OCI-M2 (cell line): ENCODE measurements around the gene STX8.
"Not testable (repeated sequence)": the region's sequence is repeated elsewhere in the genome, so short reads cannot be mapped to it uniquely, and the experiment has no call there.

Experiments
- DNase-seq: peaks from one replicate; lab custom pipeline; 2025; ENCODE audit not compliant: unreplicated experiment; lab: John Stamatoyannopoulos, UW

The STX8 gene

DNA sequence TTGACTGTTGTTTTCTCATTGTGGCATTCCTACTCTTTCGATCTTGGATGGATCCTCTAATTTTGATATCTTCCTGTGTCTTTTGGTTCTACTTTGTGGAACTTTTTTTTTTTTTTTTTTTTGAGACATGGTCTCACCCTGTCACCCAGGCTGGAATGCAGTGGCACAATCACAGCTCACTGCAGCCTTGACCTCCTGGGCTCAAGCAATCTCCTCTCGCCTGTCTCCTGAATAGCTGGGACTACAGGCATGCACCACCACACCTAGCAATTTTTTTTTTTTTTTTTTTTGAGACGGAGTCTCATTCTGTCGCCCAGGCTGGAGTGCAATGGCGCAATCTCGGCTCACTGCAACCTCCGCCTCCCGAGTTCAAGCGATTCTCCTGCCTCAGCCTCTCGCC, 220.4 kb downstream of the STX8 start:
- DNase-seq = not testable (repeated sequence)

DNA sequence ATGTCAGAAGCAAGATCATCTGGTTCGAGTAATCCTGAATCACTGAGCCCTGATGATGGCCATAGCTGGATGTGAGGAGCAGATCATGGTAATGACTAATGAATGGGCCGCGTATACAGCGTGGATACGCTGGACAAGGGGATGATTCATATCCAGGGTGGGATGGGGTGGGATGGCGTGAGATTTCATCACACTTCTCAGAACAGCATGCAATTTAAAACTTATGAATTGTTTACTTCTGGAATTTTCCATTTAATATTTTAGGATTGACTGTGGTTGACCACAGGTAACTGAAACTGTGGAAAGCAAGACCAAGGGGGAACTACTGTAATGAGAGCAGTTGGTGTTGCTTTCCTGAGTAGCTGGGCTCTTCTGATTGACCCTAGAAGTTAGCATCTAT, 225.5 kb downstream of the STX8 start:
- DNase-seq = no peak

DNA sequence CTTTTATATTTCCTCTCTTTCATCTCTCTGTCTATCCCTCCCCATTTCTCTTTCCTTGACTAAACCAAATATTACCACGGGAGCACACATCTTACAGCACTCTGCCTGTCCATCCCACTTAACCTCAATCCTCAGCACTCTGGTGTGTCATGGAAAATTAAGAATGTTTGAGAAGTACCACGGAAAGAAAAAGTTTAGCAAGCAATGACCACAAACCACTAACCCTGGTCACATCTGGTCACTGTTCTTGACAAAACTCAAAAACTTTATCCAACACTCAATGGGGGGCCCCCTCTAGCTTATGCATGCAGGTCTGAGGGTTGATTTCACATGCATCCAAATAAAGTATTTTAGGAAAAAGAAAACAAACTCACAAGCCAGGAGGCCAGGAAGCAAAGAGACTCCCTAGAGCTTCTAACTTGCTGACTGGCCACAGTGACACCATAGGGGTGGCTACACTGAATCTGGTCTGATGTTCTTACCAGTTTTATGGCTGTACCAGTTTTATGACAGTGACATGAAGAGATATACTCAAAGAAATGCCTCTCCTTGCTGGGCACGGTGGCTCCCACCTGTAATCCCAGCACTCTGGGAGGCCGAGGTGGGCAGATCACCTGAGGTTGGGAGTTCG, 229.2 kb downstream of the STX8 start:
- DNase-seq = no peak

DNA sequence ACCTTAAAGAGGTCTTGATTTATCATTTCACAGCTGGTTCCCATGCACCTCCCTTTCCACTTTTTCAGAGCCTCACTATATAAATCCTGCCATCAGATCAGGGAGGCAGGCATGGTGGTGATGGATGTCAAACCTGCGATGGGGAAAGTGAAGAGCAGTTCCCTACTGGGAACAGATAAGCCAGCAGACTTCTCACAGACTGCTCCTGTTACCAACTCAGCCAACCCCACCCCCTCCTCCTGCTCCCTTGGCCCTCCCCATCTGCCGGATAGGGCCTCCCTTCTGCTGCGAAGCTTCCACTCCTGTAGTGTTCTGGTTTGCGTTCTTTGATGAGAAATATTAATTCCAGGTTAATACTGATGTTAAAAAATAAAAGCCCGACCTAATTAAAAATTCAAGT, 232.1 kb downstream of the STX8 start:
- DNase-seq = no peak

DNA sequence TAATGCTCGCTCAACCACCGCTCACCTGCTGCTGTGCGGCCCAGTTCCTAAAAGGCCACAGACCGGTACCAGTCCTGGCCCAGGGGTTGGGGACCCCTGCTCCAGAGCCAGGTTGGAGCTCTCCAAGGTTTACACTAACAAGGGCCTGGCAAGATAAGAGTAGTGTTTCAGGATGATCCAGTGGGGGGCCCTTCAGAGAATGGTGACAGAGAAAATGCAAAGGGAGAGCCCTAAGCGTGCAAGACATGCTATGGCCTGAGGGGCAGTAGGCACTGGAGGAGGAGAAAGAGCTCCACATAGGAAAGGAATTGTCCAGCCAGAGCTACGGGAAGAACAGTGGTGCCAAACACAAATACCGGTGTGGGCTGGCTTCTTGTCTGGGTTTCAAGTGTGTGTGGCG, 233.4 kb downstream of the STX8 start:
- no peak for DNase-seq

DNA sequence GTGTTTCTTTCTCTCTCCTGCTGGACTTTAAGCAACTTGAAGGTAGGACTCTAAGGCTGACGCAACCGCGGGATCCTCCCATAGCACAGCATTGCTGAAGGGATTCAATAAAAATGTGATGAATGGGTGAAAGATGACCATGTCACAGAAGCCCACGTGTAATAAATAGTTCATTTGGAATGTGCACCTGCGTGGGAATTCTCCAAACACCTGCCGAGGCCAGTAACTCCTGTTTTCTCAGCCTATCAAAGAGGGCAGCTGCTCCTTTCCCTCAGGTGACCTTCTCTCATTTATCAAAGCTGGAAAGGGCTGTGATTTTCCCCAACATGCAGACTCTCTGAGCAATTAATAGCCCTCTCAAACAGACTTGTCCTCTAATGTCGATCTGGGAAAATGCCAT, 235.7 kb downstream of the STX8 start:
- no peak for DNase-seq

DNA sequence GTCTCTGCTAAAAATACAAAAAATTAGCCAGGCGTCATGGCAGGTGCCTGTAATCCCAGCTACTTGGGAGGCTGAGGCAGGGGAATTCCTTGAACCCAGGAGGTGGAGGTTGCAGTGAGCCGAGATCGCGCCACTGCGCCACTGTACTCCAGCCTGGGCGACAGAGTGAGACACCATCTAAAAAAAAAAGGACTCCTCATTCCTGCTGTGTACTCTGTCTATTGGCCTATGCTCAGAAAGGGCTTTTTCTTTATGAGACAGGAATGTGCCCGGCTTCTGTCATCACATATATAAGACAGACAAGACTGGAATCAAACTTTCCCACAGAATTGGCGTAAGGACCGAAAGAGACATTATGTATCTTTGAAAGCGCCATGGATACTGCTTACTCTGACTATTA, 236.1 kb downstream of the STX8 start:
- not testable (repeated sequence) for DNase-seq

DNA sequence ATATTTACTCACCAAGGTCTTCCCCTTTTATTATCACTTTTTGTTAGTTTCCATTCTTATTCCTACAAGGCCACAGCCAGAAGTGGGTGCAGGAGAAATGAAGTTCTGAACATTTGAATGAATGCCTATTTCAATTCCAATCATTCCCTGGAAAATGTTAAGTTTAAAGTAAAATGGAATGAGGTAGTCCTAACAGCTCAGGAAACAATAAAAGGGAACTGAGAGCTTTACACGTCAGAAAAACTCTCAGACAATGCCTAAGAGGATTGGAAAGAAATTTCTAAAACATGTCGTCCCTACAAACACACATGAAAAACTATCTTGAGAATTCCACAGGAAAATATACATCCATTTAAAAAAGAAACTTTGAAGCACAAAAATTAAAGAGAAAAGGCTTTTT, 238.8 kb downstream of the STX8 start:
- DNase-seq = no peak

DNA sequence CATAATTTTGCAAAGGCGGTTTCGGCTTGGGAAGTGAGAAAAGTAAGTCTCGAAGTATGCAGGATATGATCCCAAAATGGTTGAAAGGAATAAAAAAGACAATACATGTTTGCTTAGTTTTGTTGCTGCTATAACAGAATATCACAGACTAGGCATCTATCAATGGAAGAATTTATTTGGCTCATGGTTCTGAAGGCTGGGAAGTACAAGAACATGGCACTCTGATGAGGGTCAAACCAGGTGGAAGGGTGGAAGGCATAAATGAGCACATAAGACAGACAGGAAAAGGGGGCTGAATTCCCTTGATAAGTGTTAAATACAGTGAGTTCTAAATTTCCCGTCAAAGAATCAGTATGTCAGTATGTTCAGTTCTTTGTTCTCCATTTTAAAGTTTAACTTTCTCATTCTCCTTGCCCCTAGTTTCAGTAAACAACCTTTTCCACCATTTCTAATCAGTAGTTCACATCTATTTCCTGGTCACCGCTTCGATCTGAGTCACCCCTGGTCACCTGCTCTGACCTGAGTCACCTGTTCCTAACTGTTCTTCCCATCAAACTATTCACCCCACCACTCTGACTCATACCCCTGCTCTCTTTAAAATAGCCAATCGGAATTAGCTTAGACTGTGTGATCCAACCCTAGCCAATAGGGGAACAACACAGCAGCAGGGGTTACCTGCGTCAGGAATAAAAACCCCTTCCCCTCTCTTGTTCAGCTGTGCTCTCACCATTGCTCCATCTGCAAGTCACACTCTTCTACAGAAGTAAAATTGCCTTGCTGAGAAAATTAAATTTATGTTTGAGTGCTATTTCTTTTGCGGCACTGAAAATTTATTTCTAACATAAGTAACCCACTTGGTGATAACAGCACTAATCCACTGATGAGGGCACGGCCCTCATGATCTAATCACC, 240.8 kb downstream of the STX8 start:
- no peak for DNase-seq

DNA sequence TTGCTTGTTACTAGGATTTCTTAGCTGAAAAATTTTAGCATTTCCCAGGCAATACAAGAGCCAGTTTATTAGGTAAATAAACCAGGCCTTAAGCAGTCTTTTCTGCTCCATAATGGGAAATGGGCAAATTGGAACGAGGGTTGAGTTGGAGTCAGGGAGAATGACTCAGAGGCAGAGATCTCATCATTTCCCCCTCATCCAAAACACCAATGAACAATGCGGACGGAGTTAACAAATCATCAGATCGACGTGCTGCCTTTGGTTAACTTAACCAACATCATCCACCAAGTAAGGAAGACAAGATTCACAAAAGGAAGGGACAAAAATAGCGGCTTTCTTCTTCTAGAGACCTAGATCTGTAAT, 243.5 kb downstream of the STX8 start:
- DNase-seq = no peak

DNA sequence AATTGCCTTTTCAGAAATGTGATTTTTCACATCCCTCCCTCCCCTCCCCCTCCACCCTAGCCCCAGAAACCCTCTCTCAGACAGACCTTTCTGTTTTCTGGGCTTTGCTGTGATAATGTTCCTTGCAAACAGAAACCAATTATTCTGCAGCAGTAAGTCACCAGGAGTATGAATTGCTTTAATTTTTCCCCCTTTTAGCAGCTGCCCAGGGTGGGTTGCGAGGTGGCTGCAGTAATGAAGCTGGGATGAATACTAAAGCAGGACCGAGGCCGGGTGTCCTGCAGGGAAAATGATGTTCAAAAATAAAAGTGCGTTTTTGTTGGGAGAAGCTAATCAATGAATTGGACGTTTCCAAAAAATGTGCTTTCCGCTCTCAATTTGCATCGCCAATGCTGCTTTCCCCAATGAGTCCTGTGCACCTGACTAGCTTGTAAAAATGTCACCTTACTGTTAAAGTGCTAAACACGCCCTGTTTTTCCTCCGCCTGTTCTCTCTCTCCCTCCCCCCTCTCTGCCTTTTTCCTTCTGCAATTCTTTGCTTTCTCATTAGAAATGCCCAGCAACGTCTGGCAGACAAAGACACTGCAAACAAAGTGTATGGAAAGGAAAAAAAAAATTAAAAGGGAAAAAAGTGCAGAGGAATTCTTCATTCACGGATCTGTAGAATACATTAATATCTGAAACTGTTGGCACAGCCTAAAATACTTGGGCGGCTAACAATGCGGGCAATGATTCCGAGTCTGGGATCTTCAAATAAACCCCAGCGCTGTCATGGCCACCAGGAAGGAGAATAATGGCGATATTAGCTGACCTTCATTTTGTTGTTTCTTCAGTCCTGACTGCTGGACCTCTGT, 244.1 kb downstream of the STX8 start:
- DNase-seq = no peak

DNA sequence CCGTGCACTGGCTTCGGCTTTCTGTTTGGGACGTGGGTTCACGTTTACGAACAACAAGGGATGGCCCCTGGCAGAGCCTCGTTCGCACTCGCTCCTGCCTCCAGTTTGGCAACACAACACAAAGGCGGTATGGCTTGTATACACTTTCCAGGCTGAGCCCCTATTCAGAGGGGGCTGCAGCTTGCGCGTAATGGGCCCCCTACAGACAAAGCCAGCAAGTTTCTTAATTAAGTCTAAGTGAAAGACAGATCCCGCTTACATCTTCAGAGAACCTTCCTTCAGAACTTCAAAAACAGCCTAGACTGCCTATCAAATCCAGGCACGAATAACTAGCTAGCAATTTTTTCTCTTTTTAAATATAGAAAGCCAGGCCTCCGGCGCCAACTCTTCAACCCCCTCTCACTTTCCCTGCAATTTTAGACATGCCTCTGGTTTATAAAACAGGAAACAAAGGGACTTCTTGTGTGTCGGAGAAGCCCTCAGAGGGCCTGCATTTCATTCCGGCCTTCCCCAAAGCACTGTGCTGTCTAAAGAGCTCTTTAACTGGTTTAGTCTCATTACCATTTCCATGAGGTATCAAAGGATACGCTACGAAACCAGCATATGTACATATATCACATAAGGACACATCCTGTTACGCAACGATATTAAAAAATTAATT, 244.9 kb downstream of the STX8 start:
- DNase-seq = no peak

DNA sequence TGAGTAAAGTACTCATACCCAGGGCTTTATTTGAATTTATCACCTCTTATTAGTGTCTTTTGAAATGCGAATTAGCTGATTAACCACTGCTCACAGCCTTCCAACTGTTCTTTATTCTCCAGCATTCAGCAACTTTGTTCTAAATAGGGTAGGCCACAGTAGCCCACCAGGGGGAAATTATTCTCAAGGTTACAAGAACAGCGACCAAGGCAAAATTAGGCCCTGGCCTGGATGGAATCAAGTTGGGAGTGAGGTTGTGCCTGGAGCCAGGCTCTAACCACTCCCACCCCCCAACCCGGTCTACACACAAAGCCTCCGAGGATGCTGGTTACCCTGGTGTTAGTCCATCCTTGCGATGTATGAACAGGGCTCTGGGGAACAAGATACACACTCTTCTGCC, 245.5 kb downstream of the STX8 start:
- no peak for DNase-seq

DNA sequence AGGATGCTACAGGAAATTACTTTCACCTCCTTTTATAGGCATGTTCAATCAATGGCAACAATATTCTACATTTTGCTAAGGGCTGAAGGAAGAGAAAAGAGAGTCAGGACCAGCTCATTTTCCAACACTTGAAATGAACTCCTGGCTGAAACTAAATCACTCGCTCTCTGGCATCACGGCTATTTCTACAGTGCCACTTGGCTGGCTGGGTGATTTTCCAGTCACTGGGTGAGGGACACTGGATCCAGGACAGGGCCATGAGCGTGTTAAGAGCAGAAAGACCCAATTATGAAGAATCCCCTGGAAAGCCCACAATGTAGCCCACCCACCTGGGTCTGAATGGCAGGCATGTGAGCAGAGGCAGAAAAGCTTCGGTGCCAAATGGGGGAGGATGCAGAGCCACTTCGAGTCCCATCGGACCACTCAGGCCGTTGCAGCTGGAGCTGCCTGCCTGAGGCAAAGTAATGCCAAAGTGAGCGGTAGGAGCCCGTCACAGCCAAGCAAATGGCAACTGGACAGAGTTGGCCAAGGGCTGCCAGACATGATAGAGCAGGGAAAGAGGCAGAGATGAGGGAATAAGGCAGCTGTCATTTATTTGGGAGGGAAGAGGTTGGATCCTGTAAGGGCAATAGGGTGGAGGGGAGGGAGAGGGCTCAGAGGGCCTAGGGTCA, 246.2 kb downstream of the STX8 start:
- no peak for DNase-seq

DNA sequence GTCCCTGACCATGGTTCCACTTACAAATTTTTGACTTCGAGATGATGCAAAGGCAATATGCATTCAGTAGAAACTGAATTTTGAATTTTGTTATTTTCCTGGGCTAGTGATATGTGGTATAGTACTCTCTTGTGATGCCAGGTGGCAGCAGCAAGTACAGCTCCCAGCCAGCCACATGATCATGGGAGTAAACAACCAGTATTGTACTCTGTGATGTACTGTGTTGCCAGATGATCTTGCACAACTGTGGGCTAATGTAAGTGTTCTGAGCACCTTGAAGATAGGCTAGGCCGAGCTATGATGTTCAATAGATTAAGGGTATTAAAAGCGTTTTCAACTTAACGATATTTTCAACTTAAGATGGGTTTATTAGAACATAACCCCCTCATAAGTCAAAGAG, 250.8 kb downstream of the STX8 start:
- DNase-seq = no peak

DNA sequence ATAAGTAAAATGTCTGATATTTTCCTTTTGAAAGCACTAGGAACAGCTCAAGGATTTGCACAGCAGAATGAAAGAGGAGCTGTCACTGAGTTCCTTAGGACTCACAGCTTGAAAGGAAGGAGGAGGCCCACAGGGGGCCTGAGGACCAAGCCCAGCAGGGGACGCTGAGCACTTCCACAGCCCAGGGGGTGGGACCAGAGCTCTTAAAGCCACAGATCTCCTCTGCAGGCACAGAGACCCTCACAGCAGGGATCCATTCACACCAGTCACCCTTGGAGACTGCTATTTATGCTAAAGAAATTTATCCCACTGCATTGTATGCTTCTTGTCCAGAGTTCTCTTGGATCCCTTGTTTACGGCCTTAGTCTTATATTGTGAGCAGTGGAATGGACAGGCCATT, 253.3 kb downstream of the STX8 start:
- no peak for DNase-seq

DNA sequence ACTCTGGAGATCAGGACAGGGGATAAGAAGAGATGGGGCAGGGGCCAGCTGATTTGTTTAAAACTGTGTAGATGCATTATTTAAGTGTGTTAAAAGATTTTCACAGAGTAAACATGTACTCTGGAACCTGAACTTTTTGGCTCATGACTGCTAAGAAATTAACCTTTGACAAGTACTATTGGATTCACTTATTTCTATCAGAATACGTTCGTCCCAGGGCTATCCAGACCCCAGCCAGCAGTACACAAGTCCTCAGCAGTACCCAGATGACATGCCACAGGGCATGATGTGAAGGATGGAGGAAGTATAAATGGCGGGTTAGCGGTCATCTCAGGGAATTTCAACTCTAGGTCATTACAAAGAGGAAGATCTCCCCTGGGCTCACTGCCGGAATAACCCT, 253.7 kb downstream of the STX8 start:
- DNase-seq = no peak

DNA sequence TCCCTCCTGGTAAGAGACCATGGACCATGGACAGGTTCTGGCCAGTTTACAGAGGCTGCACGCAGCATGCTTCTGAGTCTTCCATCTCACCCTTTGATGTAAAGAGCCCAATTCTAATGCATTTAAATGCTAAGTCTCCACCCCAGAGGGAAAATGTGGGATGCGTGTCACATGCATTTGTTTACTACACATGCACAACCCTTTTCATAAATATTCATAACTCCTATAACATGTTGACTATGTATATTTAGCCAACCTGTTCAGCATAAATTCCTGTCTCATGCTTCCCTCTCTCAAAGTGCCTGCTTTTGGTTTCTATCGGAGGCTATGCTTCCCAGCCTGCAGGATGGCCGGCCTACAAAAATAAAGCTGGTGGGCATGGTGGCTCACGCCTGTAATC, 260.3 kb downstream of the STX8 start:
- DNase-seq = no peak

DNA sequence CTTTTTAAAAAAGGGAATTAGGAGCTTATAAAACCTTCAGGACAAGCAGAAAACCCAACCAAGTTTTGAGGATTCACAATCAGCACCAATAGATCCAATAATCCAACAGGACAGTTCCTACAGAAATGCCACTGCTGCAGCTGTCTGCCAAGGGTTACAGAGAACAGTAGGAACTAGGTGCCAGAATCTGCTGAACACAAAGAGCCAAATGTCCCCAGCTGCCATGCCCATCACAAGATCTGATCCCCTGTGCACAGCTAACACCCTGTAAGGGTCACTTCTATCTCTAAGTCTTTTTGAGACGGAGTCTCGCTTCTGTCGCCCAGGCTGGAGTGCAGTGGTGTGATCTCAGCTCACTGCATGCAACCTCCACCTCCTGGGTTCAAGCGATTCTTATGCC, 262.3 kb downstream of the STX8 start:
- DNase-seq = no peak

DNA sequence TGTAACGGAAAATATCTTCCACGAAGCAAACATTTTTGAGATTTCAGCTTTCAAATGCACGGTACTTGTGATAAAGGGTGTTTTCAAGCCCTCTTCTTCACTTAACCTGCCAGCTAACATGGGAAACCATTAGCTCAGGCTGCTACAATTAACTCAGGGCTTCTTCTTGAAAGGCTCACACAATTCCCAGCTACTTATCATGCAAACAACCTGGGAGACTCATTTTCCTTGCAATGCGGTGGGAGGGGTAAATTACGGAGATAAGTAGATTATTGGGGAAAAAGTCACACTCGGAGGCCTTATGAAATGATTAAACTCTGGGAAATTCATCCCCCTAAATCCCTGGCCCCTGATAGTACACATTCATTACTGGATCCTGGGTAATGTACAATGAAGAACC, 266.4 kb downstream of the STX8 start:
- DNase-seq = no peak

DNA sequence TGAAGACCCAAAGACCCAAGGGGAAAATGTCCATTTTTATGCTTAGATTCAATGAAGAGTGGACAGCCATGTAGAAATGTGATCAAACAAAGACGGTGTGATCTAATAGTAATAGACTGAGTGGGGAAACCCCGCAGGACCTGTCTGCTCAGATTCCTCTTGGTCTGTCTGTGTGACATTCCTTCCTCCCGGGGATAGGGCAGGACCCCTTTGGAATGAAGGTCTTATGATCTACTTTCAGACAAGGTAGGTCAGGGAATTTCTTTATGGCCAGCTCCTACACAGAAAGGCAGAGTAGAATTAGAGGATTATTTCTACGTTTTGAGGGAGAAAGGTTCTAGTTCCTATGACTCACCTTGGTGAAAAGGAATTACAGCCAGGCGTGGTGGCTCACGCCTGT, 267.6 kb downstream of the STX8 start:
- no peak for DNase-seq
